Skeletal muscle tissue (tissue), 4 donors: Measurements from ENCODE around the gene AUTS2. TPM values are rescaled to one million over a fixed set of nuclear protein-coding genes. Genes with fewer than 3 reads are reported as not detected.

ENCODE experiments used
- H3K27ac ChIP-seq: one replicate; pipeline ENCODE4 v1.7.0; 2013; ENCODE audit warnings: mild to moderate bottlenecking, low read depth, low read length, inconsistent platforms
- H3K27me3 ChIP-seq, 3 donors: one replicate each; pipeline ENCODE4 v1.7.0; 2013; ENCODE audit warnings: low read length in 3 of 3; ENCODE audit not compliant: control insufficient read depth in 3 of 3, insufficient read depth in 3 of 3
- H3K36me3 ChIP-seq, 3 donors: one replicate each; pipeline ENCODE4 v1.7.0; 2013; ENCODE audit warnings: low read length in 3 of 3; ENCODE audit not compliant: control insufficient read depth in 3 of 3, insufficient read depth in 3 of 3
- H3K4me1 ChIP-seq, 3 donors: one replicate each; pipeline ENCODE4 v1.7.0; 2013; ENCODE audit warnings: low read length in 3 of 3, mild to moderate bottlenecking in 3 of 3; ENCODE audit not compliant: control insufficient read depth in 3 of 3, insufficient read depth in 3 of 3
- H3K4me3 ChIP-seq, 3 donors: one replicate each; pipeline ENCODE4 v1.7.0; 2013; ENCODE audit warnings: low read length in 3 of 3
- H3K9ac ChIP-seq, 3 donors: one replicate each; pipeline ENCODE4 v1.7.0; 2013; ENCODE audit warnings: low read length in 3 of 3, mild to moderate bottlenecking in 3 of 3, moderate library complexity in 2 of 3, low read depth in 1 of 3
- H3K9me3 ChIP-seq, 3 donors: one replicate each; pipeline ENCODE4 v1.7.0; 2013; ENCODE audit warnings: low read length in 3 of 3; ENCODE audit not compliant: control insufficient read depth in 3 of 3
- total RNA-seq: library from RNA; depleted of rRNA; stranded (reverse); fragments of >200 nt; gene quantifications from one replicate; pipeline ENCODE4 v1.2.3, GENCODE V29; 2014
- donor health status: Osteomylitis.

The AUTS2 gene
- total RNA-seq, 1 donor from 2014 or later, result 43.3 TPM

- H3K9ac ChIP-seq, result no peak overlapping the region
- H3K36me3 ChIP-seq, result no peaks in the 10 kb centered on the region
- no peaks in the 10 kb centered on the region for H3K27me3 ChIP-seq
- no peak overlapping the region for H3K27ac ChIP-seq
- H3K4me1 ChIP-seq, result peaks cover 6 to 30% (median 14%) of the 10 kb centered on the region in 3 donors
- H3K4me3 ChIP-seq, result no peak overlapping the region
- no peaks in the 10 kb centered on the region for H3K9me3 ChIP-seq
These were observed 54.8 kb downstream of the AUTS2 start for GRCh38 chr7:69652947-69653701.

- Histone ChIP-seq H3K9ac (no peak overlapping the region), H3K4me1 (peaks cover 6 to 30% (median 14%) of the 10 kb centered on the region in 3 donors), H3K27ac (no peak overlapping the region)
These were observed 55.5 kb downstream of the AUTS2 start for GRCh38 chr7:69653806-69654205.

GRCh38 chr7:69654381-69654780, 56.1 kb downstream of the AUTS2 start:
- H3K36me3 ChIP-seq, result no peaks in the 10 kb centered on the region
- peaks cover 6 to 30% (median 14%) of the 10 kb centered on the region in 3 donors for H3K4me1 ChIP-seq
- no peak overlapping the region for H3K4me3 ChIP-seq
- no peaks in the 10 kb centered on the region for H3K27me3 ChIP-seq
- H3K27ac ChIP-seq, result no peak overlapping the region
- H3K9ac ChIP-seq, result no peak overlapping the region
- no peaks in the 10 kb centered on the region for H3K9me3 ChIP-seq

More at GRCh38 chr7:69653806-69654205, 55.5 kb downstream of the AUTS2 start:
- Histone ChIP-seq H3K4me3 (no peak overlapping the region), H3K9me3 (no peaks in the 10 kb centered on the region), H3K27me3 (no peaks in the 10 kb centered on the region), H3K36me3 (no peaks in the 10 kb centered on the region)

- H3K27ac ChIP-seq, result no peak overlapping the region
- peaks cover 6 to 30% (median 14%) of the 10 kb centered on the region in 3 donors for H3K4me1 ChIP-seq
These were observed 56.8 kb downstream of the AUTS2 start for GRCh38 chr7:69654849-69655707.

DNA sequence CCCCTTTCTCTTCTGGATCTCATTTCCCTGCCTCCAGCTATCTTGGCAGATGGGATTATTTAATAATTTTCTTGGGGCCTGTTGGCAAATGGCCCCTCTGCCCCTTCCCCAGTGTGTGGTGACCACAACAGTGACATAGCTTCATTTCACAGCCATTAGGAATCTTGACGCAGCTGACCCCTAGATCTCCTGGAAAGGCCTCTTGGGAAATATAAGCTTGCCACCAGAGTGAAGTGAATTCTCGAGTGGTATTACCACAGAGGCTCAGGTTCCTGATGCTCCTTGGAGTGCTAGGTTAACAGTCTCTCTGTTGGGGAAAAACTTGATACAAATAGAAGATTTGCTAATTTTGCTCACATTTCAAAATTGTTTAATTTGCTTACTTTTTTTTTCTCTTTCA, 57.8 kb downstream of the AUTS2 start:
- Histone ChIP-seq H3K27me3 (no peaks in the 10 kb centered on the region), H3K4me1 (peaks cover 6 to 30% (median 14%) of the 10 kb centered on the region in 3 donors), H3K4me3 (no peak overlapping the region), H3K27ac (no peak overlapping the region), H3K36me3 (no peaks in the 10 kb centered on the region), H3K9me3 (no peaks in the 10 kb centered on the region), H3K9ac (no peak overlapping the region)

More at GRCh38 chr7:69654849-69655707, 56.8 kb downstream of the AUTS2 start:
- Histone ChIP-seq H3K9ac (no peak overlapping the region), H3K36me3 (no peaks in the 10 kb centered on the region), H3K27me3 (no peaks in the 10 kb centered on the region), H3K4me3 (no peak overlapping the region), H3K9me3 (no peaks in the 10 kb centered on the region)

- Histone ChIP-seq H3K4me3 (no peak overlapping the region), H3K27ac (peak overlapping the region; percentile 8), H3K9me3 (no peaks in the 10 kb centered on the region), H3K27me3 (no peaks in the 10 kb centered on the region), H3K4me1 (peaks cover 6 to 30% (median 14%) of the 10 kb centered on the region in 3 donors), H3K36me3 (no peaks in the 10 kb centered on the region), H3K9ac (no peak overlapping the region)
These were observed 58.6 kb downstream of the AUTS2 start for GRCh38 chr7:69656890-69657289.

DNA sequence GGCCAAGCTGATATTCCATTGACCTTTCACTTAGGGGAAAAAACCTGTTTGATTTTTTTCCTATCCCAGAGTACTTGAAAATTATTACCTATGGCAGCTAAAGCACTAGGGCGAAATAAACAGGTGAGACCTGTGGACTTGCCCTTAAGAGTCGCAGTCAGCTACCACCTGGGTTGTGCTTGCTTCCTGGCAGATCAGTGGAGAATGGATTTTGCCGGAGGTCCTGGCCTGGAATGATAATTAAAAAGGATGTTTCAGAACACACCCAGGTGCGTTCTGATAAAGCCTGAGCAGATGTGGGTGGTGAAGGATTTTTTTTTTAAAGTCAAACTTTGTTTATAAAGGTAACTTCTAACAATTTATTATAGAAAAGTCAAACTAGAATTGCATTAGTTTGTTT, 59.1 kb downstream of the AUTS2 start:
- Histone ChIP-seq H3K4me1 (peaks cover 6 to 30% (median 14%) of the 10 kb centered on the region in 3 donors), H3K9me3 (no peaks in the 10 kb centered on the region), H3K27me3 (no peaks in the 10 kb centered on the region), H3K36me3 (no peaks in the 10 kb centered on the region), H3K9ac (no peak overlapping the region), H3K27ac (peak overlapping the region; percentile 8), H3K4me3 (no peak overlapping the region)

GRCh38 chr7:69657985-69658384, 59.7 kb downstream of the AUTS2 start:
- no peak overlapping the region for H3K4me3 ChIP-seq
- H3K27ac ChIP-seq, result no peak overlapping the region
- peaks cover 6 to 30% (median 14%) of the 10 kb centered on the region in 3 donors for H3K4me1 ChIP-seq
- H3K9ac ChIP-seq, result no peak overlapping the region
- H3K9me3 ChIP-seq, result no peaks in the 10 kb centered on the region
- H3K36me3 ChIP-seq, result no peaks in the 10 kb centered on the region
- no peaks in the 10 kb centered on the region for H3K27me3 ChIP-seq

DNA sequence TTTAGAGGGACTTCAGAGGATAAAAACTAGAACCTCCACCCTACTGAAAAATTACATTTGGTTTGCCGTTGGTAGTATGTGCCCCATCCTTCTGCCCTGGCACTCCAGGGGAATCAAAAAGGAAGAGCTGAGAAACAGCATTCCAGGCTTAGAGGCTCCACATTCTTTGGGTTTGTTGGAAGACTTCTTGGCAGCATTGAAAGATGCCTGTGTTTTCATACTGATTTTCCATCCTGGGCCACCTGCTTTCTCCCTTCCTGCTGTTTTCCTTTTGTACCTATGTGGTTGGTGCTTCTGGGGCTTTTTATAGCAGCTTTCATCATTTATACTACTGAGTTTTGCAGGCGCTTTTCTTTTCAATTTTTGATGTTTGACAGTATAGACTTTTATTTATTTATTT, 61.7 kb downstream of the AUTS2 start:
- Histone ChIP-seq H3K4me1 (peaks cover 0 to 15% (median 4%) of the 10 kb centered on the region in 3 donors), H3K9me3 (no peaks in the 10 kb centered on the region), H3K27me3 (no peaks in the 10 kb centered on the region), H3K9ac (no peak overlapping the region), H3K4me3 (no peak overlapping the region), H3K36me3 (no peaks in the 10 kb centered on the region), H3K27ac (no peak overlapping the region)

- no peaks in the 10 kb centered on the region for H3K27me3 ChIP-seq
These were observed 63.1 kb downstream of the AUTS2 start for GRCh38 chr7:69661342-69661741.

More at GRCh38 chr7:69661342-69661741, 63.1 kb downstream of the AUTS2 start:
- Histone ChIP-seq H3K9ac (no peak overlapping the region), H3K4me3 (no peak overlapping the region), H3K4me1 (peaks cover 0 to 11% (median 4%) of the 10 kb centered on the region in 3 donors), H3K9me3 (no peaks in the 10 kb centered on the region), H3K36me3 (no peaks in the 10 kb centered on the region), H3K27ac (no peak overlapping the region)
